T47D (cell line): ENCODE data around the gene FOXF1.

Experiments
- DNase-seq, 2 experiments: peaks; one replicate each; pipeline versions ENCODE4 v3.0.0 to v3.0.0-alpha.2; 2011 to 2012; ENCODE audit warnings: low read depth in 1 of 2, low spot score in 1 of 2
- JUND ChIP-seq: IDR thresholded peaks from 2 replicates; pipeline ENCODE4 v1.6.1; 2012; ENCODE audit warnings: low read depth
- in situ Hi-C: cut with HindIII; loops from 2 replicates; pipeline ENCODE4 v1.10.0; 2016; ENCODE audit warnings: low sequenced_read_pairs, low pct_unique_long_range_greater_than_20kb

Gene FOXF1

GRCh38 chr16:86502856-86503748 is 7.2 kb upstream of the FOXF1 start:
- DNase-seq: no peak
- no peak for TF ChIP-seq JUND
- in situ Hi-C loops: no loop called here

GRCh38 chr16:86503830-86504229 is 6.5 kb upstream of the FOXF1 start:
- in situ Hi-C loops: no loop called here
- DNase-seq: no peak
- TF ChIP-seq JUND: no peak

GRCh38 chr16:86504315-86505184 is 5.8 kb upstream of the FOXF1 start:
- no peak for TF ChIP-seq JUND
- DNase-seq: no peak
- in situ Hi-C loops: no loop called here

GRCh38 chr16:86505185-86505898 is 5.0 kb upstream of the FOXF1 start:
- in situ Hi-C loops: no loop called here
- TF ChIP-seq JUND: no peak
- peak in 1 of 2 experiments; percentile 62 for DNase-seq

- TF ChIP-seq JUND: no peak
- no peak for DNase-seq
- in situ Hi-C loops: no loop called here
Measured at GRCh38 chr16:86505899-86506864, 4.1 kb upstream of the FOXF1 start.

GRCh38 chr16:86507173-86508027 is 2.9 kb upstream of the FOXF1 start:
- in situ Hi-C loops: no loop called here
- TF ChIP-seq JUND: no peak
- no peak for DNase-seq

GRCh38 chr16:86508028-86508946 is 2.0 kb upstream of the FOXF1 start:
- no peak for DNase-seq
- TF ChIP-seq JUND: no peak
- in situ Hi-C loops: no loop called here

- in situ Hi-C loops: no loop called here
- no peak for TF ChIP-seq JUND
- peak; percentile 82 to 98 for DNase-seq
Measured at GRCh38 chr16:86508947-86509758, 1.2 kb upstream of the FOXF1 start.

- in situ Hi-C loops: no loop called here
- DNase-seq: no peak
- TF ChIP-seq JUND: no peak
Measured at GRCh38 chr16:86509759-86510464, 415 bp upstream of the FOXF1 start.
